SK-N-SH treated with all-trans-retinoic acid at 6 μM for 48 hours (cell line): ENCODE results near the gene TNS3.

Experiments used
- ATAC-seq: fragments of 200-7000 bp; cut with Tn5 transposase; 3 replicates; pipeline ENCODE4 v1.9.1; 2020; ENCODE audit warnings: mild to moderate bottlenecking, moderate library complexity
- ARNTL ChIP-seq: fragments of 450-650 bp; formaldehyde crosslinking; IDR thresholded peaks from 2 replicates; pipeline ENCODE4 v1.5.0; 2020; ENCODE audit warnings: low read depth, mild to moderate bottlenecking, moderate library complexity, borderline replicate concordance
- BACH2 ChIP-seq: fragments of 250-450 bp; sonication (Bioruptor Pico); IDR thresholded peaks from 2 replicates; pipeline ENCODE4 v1.9.0; 2021; ENCODE audit warnings: mild to moderate bottlenecking, borderline replicate concordance
- CSDC2 ChIP-seq: fragments of 250-450 bp; sonication (Bioruptor Pico); IDR thresholded peaks from 2 replicates; pipeline ENCODE4 v1.5.0; 2020; ENCODE audit warnings: mild to moderate bottlenecking, moderate library complexity
- ESRRG ChIP-seq: fragments of 250-450 bp; sonication (Bioruptor Pico); IDR thresholded peaks from 2 replicates; pipeline ENCODE4 v1.6.1; 2021; ENCODE audit warnings: mild to moderate bottlenecking
- GLIS3 ChIP-seq: fragments of 250-450 bp; sonication (Bioruptor Pico); IDR thresholded peaks from 2 replicates; pipeline ENCODE4 v1.5.0; 2020; ENCODE audit warnings: mild to moderate bottlenecking, moderate library complexity
- ISL1 ChIP-seq: fragments of 250-450 bp; sonication (Bioruptor Pico); IDR thresholded peaks from 2 replicates; pipeline ENCODE4 v2.1.2; 2022; ENCODE audit warnings: mild to moderate bottlenecking, moderate library complexity
- PPARA ChIP-seq: fragments of 250-450 bp; sonication (Bioruptor Pico); IDR thresholded peaks from 2 replicates; pipeline ENCODE4 v1.5.0; 2020; ENCODE audit warnings: mild to moderate bottlenecking, borderline replicate concordance
- SNAI2 ChIP-seq: fragments of 250-450 bp; sonication (Bioruptor Pico); IDR thresholded peaks from 2 replicates; pipeline ENCODE4 v1.5.0; 2020; ENCODE audit warnings: mild to moderate bottlenecking, moderate library complexity
- TCF4 ChIP-seq: fragments of 250-450 bp; sonication (Bioruptor Pico); IDR thresholded peaks from 2 replicates; pipeline ENCODE4 v1.8.0; 2021; ENCODE audit warnings: mild to moderate bottlenecking, moderate library complexity, borderline replicate concordance
- TOX ChIP-seq: fragments of 250-450 bp; sonication (Bioruptor Pico); IDR thresholded peaks from 2 replicates; pipeline ENCODE4 v1.8.0; 2021; ENCODE audit warnings: mild to moderate bottlenecking, moderate library complexity, borderline replicate concordance
- ZC3H10 ChIP-seq: fragments of 250-450 bp; sonication (Bioruptor Pico); IDR thresholded peaks from 2 replicates; pipeline ENCODE4 v1.5.1; 2021; ENCODE audit warnings: mild to moderate bottlenecking, moderate library complexity
- ZFP3 ChIP-seq: fragments of 250-450 bp; sonication (Bioruptor Pico); IDR thresholded peaks from 2 replicates; pipeline ENCODE4 v1.5.0; 2020; ENCODE audit warnings: mild to moderate bottlenecking, moderate library complexity
- ZFP30 ChIP-seq: fragments of 450-650 bp; formaldehyde crosslinking; IDR thresholded peaks from 2 replicates; pipeline ENCODE4 v1.5.0; 2022; ENCODE audit warnings: mild to moderate bottlenecking, moderate library complexity
- ZNF70 ChIP-seq: fragments of 450-650 bp; formaldehyde crosslinking; IDR thresholded peaks from 2 replicates; pipeline ENCODE4 v1.5.0; 2020; ENCODE audit warnings: mild to moderate bottlenecking, moderate library complexity
- ZNF8 ChIP-seq: fragments of 450-650 bp; formaldehyde crosslinking; IDR thresholded peaks from 2 replicates; pipeline ENCODE4 v1.5.0; 2020; ENCODE audit warnings: mild to moderate bottlenecking, moderate library complexity
- TF ChIP-seq, protein P1 (sequence below): fragments of 250-450 bp; sonication (Bioruptor Pico); IDR thresholded peaks from 2 replicates; pipeline ENCODE4 v1.5.1; 2020; ENCODE audit warnings: low read depth, mild to moderate bottlenecking, moderate library complexity
- TF ChIP-seq, protein P2 (sequence below): fragments of 250-450 bp; sonication (Bioruptor Pico); IDR thresholded peaks from 2 replicates; pipeline ENCODE4 v1.8.0; 2020; ENCODE audit warnings: mild to moderate bottlenecking, moderate library complexity, borderline replicate concordance
- TF ChIP-seq, protein P3 (sequence below): fragments of 250-450 bp; sonication (Bioruptor Pico); IDR thresholded peaks from 2 replicates; pipeline ENCODE4 v1.8.0; 2021; ENCODE audit warnings: low read depth, mild to moderate bottlenecking, moderate library complexity, borderline replicate concordance

TNS3 gene

DNA sequence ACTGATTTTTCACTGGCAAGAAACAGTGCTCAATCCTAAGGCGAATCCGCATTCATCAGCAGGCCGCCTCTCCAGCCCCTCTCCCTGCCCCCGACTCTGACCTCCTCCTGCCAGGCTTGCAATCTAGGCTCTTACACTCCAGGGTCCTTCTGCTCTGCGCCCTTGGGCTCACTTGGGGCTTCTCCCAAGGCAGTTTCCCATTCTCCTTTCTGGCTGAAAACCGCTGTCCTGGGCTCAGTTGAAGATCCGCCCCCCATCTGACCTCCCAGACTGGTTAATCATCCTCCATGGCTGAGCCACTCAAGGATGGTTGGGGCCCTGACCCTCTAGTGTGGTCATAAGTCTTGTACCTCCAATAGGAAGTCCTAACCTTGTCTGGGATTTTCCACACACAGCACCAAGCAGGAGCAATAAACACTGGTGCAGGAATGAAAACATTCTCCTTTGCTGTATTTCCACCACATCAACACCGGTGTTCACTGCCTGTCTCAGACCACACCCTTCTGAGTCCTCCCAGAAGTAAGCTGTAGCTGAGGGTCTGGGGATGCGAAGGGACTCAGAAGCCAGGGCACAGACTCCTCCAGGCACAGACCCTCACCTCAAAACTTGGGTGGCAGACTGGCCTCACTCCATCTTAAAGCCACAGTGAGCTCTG lies 42.4 kb downstream of the TNS3 start:
- ATAC-seq: no peak
- TF ChIP-seq PPARA: no peak
- no peak for TF ChIP-seq CSDC2
- TF ChIP-seq ZFP30 (CRISPR knock-in tag): no peak
- TF ChIP-seq, protein P1, sequence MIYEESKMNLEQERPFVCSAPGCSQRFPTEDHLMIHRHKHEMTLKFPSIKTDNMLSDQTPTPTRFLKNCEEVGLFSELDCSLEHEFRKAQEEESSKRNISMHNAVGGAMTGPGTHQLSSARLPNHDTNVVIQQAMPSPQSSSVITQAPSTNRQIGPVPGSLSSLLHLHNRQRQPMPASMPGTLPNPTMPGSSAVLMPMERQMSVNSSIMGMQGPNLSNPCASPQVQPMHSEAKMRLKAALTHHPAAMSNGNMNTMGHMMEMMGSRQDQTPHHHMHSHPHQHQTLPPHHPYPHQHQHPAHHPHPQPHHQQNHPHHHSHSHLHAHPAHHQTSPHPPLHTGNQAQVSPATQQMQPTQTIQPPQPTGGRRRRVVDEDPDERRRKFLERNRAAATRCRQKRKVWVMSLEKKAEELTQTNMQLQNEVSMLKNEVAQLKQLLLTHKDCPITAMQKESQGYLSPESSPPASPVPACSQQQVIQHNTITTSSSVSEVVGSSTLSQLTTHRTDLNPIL (CRISPR knock-in tag): no peak
- TF ChIP-seq ZFP3 (CRISPR knock-in tag): no peak
- TF ChIP-seq ZC3H10 (CRISPR knock-in tag): no peak

DNA sequence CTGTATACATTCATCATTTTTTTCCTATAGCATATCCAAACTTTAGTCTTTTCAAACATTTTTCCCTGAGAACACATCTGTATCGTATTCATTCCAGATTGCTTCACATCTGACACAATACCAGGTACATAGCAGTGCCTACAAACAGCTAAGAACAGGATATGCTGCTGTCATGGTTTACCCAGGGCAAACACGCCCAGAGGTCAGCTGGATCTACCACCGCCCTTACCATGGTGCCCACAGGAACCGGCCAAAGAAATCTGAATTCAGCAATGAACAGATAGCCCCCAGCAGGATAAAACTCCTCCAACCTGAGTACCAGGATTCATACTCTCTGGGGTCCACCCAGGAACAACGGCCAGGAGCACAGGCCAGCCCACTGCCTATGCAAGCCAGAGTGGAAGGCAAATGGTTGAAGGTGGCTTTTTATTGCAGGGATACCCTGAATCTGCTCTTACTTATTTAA lies 43.0 kb downstream of the TNS3 start:
- ATAC-seq: no peak

DNA sequence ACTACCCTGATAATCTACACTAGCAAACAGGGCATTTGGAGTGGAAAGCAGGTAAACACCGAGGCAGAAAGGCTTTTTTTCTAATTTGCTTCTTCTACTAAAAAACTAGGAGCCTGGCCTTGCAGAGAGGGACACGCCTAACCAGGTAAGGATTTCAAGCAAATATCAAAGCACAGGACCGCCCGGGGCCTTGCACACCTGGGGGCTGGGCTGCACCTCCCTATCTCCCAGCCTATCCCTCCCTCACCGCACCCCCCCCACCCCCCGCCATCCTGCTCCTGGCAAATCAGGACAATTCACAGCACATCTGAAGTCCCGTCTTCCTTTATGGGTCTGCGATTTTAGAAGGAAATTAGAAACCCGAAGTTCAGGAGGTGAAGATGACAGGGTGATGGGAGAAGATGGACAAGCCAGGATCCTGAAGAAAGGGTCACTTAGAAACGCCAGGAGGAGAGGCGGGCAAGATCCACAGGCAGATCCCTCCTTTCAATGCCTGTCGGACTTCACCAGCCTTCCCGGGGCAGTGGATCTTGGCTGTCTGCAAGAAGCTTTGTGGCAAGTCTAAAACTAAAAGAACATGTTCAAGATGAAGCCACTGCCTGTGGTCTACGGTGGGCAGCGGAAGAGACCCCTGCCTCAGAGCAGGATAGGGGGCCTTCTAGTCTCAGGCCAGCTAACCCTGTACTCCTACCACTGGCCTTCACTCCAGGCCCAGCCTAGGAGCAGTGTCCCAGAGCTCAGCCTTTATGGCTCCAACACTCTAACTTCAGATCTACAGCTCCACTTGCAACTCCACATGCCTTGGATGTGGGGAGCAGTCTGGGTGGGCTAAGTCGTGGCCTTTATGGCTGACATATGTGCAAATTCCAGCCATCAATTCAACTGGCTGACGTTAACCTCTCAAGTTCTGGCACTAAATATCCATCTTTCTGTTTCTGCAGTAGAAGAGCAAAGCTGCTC lies 43.9 kb downstream of the TNS3 start:
- TF ChIP-seq PPARA (no peak), TOX (CRISPR knock-in tag) (no peak), ZFP30 (CRISPR knock-in tag) (no peak), ISL1 (CRISPR knock-in tag) (no peak), GLIS3 (CRISPR knock-in tag) (no peak), BACH2 (CRISPR knock-in tag) (no peak), ZC3H10 (CRISPR knock-in tag) (no peak), SNAI2 (no peak), ARNTL (CRISPR knock-in tag) (no peak), TCF4 (CRISPR knock-in tag) (no peak), ZNF8 (CRISPR knock-in tag) (no peak), ZFP3 (CRISPR knock-in tag) (no peak), ZNF70 (CRISPR knock-in tag) (no peak)
- TF ChIP-seq, protein P2, sequence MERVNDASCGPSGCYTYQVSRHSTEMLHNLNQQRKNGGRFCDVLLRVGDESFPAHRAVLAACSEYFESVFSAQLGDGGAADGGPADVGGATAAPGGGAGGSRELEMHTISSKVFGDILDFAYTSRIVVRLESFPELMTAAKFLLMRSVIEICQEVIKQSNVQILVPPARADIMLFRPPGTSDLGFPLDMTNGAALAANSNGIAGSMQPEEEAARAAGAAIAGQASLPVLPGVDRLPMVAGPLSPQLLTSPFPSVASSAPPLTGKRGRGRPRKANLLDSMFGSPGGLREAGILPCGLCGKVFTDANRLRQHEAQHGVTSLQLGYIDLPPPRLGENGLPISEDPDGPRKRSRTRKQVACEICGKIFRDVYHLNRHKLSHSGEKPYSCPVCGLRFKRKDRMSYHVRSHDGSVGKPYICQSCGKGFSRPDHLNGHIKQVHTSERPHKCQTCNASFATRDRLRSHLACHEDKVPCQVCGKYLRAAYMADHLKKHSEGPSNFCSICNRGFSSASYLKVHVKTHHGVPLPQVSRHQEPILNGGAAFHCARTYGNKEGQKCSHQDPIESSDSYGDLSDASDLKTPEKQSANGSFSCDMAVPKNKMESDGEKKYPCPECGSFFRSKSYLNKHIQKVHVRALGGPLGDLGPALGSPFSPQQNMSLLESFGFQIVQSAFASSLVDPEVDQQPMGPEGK (CRISPR knock-in tag): no peak
- TF ChIP-seq, protein P1 (CRISPR knock-in tag): no peak
- peak; percentile 18; the same call in 2 of the 3 replicates for ATAC-seq

More for the DNA sequence above, 43.0 kb downstream of the TNS3 start:
- TF ChIP-seq, protein P3, sequence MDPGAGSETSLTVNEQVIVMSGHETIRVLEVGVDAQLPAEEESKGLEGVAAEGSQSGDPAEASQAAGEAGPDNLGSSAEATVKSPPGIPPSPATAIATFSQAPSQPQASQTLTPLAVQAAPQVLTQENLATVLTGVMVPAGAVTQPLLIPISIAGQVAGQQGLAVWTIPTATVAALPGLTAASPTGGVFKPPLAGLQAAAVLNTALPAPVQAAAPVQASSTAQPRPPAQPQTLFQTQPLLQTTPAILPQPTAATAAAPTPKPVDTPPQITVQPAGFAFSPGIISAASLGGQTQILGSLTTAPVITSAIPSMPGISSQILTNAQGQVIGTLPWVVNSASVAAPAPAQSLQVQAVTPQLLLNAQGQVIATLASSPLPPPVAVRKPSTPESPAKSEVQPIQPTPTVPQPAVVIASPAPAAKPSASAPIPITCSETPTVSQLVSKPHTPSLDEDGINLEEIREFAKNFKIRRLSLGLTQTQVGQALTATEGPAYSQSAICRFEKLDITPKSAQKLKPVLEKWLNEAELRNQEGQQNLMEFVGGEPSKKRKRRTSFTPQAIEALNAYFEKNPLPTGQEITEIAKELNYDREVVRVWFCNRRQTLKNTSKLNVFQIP (CRISPR knock-in tag): no peak
- TF ChIP-seq ESRRG (CRISPR knock-in tag) (no peak), ZNF70 (CRISPR knock-in tag) (no peak), TOX (CRISPR knock-in tag) (no peak), PPARA (no peak), GLIS3 (CRISPR knock-in tag) (no peak)
- TF ChIP-seq, all 23 proteins: peak for 0

DNA sequence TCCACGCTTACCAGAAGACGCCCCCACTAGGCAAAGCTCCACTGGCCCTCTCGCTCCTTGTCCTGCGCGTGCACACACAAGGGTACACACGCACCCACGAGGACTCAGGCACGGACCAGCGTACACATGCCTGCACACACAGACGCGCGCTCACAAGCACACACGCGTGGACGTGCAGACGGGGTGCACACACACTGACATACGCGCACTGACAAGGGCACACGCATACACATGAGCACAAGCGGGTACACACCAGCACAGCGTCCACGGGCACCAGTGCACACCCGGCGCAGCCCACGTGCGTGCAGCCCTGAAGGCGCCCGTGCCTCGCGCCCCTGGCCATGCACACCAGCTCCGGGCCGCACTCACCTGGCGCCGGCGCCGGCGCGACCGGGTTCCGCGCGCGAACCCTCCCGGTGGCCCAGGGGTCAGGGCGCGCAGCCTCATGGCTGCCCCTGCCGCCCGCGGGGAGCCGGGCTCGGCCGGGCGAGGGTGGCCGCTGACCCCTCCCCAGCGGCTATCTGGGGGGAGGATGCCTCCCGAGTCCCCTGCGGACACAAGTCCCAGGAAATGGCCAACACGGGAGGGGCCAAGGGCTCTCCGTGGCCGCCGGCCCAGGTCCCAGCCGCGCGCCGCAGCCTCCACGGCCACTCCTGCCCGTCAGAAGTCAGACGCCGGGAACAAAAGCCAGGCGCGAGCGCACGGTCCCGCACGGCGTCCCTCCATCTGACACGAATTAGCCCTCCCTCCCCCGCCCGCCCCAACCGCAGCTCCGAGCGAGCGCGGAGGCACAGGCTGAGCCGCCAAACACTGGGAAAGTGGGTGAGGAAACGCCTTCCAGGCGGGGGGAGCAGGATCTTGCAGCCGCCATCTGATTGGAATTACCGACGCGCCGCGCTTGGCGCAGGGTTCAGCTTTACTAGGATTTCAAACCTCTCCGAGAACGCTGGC lies 45.0 kb downstream of the TNS3 start:
- ATAC-seq: peak; percentile 80
- TF ChIP-seq ARNTL (CRISPR knock-in tag): no peak
- TF ChIP-seq, protein P2 (CRISPR knock-in tag): peak; percentile 92; the same call in 1 of the 2 replicates
- TF ChIP-seq, all 23 proteins: peak for 1
